LNCAP (cell line): ENCODE measurements around the gene POU5F1.

Experiments used
- TF ChIP-seq, protein P1 (sequence below): fragments of 450-650 bp; IDR thresholded peaks from 2 replicates; pipeline ENCODE4 v1.5.1; 2017; ENCODE audit warnings: mild to moderate bottlenecking

Gene POU5F1

DNA sequence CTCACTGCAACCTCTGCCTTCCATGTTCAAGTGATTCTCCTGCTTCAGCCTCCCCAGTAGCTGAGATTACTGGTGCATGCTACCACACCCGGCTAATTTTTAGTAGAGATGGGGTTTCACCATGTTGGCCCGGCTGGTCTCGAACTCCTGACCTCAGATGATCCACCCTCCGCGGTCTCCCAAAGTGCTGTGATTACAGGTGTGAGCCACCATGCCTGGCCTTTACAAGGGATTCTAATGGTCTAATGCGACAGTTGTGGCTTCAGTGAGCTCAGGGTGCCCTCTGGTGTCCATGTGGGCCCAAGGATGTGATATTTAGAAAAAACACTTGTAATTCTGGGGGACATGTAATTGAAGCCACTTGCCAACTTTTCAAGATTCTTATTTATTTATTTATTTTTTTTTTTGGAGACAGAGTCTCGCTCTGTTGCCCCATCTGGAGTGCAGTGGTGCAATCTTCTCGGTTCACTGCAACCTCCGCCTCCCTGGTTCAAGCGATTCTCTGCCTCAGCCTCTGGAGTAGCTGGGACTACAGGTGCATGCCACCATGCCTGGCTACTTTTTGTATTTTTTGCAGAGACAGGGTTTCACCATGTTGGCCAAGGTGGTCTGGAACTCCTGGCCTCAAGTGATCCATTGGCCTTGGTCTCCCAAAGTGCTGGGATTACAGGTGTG lies 22.1 kb upstream of the POU5F1 start:
- TF ChIP-seq, protein P1, sequence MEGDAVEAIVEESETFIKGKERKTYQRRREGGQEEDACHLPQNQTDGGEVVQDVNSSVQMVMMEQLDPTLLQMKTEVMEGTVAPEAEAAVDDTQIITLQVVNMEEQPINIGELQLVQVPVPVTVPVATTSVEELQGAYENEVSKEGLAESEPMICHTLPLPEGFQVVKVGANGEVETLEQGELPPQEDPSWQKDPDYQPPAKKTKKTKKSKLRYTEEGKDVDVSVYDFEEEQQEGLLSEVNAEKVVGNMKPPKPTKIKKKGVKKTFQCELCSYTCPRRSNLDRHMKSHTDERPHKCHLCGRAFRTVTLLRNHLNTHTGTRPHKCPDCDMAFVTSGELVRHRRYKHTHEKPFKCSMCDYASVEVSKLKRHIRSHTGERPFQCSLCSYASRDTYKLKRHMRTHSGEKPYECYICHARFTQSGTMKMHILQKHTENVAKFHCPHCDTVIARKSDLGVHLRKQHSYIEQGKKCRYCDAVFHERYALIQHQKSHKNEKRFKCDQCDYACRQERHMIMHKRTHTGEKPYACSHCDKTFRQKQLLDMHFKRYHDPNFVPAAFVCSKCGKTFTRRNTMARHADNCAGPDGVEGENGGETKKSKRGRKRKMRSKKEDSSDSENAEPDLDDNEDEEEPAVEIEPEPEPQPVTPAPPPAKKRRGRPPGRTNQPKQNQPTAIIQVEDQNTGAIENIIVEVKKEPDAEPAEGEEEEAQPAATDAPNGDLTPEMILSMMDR: peak; percentile 49

DNA sequence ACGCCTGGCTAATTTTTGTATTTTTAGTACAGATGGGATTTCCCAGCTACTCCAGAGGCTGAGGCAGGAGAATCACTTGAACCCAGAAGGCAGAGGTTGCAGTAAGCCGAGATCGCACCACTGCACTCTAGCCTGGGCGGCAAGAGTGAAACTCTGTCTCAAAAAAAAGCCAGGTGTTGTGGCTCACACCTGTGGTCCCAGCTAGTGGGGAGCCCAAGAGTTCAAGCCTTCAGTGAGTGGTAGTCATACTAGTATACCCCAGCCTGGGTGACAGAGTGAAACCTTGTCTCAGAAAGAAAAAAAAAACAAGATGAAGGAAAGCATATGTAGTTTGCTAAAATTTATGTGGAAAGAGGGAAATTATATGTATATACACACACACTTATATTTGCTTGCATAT lies 20.0 kb upstream of the POU5F1 start:
- TF ChIP-seq, protein P1: no peak

DNA sequence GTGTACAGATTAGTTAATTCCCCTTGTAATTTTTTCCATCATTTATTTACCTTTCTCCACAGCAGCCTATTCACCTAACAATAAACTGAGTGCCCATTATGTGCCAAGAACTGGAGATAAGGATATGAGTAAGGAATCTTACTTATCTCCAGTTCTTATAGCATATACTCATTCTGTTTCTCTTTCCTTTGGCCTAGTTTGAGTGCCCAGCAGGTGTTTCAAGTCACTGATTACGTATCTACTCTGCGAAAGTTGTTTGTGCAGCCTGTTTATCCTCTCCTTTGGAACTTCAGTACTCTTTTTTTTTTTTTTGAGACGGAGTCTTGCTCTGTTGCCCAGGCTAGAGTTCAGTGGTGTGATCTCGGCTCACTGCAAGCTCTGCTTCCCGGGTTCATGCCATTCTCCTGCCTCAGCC lies 17.3 kb upstream of the POU5F1 start:
- TF ChIP-seq, protein P1: no peak

DNA sequence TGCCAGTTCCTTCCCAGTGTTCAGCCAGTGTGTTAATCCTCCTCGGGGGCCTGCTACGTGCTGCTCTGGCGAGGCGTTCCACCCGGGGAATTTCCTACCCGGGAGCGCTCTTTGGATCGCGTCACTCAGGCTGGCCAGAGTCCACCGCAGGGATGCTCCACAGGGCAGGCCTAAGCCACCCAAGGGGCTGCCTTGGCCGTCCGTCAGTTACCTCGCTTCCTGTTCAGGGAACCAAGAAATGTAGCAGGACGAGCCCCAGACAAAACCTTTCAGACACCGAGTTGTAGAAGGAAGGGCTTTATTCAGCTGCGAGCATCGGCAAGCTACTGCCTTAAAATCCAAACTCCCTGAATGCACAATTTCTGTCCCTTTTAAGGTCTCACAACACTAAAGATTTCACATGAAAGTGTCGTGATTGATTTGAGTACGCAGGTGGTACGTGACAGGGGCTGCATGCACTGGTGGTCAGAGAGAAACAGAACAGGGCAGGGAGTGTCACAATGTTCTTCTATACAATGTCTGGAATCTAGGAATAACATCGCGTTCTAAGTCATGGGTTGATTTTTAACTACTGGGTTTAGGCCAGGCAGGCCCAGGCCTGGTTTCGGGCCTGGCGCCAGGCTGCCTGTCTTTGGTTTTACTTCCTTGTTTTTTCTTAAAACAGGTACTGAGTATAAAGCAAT lies 15.7 kb upstream of the POU5F1 start:
- TF ChIP-seq, protein P1: no peak

DNA sequence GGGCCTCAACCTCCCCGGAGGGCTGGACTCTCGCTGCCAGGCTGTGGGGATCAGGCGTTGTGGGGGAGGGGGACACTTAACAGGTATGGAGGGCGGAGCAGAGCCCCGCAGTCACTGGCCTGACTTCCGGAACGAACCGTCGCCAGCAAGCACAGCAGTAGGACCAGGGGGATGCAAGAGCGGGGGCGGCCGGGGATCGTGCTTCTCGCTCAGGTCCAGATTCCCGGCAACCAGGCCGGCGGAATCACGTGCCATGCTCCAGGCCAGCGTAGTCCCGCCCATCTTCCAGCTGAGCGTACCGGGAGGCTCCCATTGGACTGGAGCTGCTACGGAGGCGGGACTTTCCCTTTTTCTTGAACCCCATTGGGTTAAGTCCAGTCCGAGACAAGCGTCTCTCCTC lies 10.0 kb upstream of the POU5F1 start:
- TF ChIP-seq, protein P1: no peak

DNA sequence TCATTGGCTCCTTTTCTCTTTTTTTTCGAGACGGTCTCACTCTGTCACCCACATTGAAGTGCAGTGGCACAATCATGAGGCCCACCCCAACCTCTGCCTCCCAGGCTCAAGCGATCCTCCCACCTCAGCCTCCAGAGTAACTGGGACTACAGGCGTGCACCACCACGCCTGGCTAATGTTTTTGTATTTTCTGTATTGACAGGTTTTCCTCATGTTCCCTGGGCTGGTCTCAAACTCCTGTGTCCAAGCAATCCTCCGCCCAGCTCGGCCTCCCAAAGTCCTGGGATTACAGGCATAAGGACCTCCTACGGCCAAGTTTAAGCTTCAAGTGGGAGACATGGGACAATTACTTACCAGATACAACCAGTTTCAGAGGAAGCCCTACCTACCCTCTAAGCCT lies 9.4 kb upstream of the POU5F1 start:
- TF ChIP-seq, protein P1: no peak

DNA sequence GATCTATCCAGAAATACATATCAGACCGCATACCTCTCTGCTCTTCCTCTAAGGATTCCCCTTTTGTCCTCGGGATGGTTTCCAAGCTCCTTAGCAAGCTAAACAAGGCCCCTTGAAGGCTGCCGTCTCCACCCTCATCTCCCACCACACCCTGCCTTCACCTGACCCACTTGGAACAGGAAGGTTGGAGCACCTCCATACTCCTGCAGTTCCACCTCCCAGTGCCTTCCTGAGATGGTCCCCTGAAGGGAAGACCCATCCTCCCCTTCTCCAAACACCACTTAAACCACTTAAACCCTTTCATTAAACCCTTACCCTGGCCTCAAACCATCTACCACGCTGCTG lies 8.5 kb upstream of the POU5F1 start:
- TF ChIP-seq, protein P1: no peak
